A549 (cell line): ENCODE measurements around the gene ANKS1B. TPM values are rescaled to one million over a fixed set of nuclear protein-coding genes. Genes with fewer than 3 reads are reported as not detected.

Source experiments
- ATAC-seq, 2 experiments: fragments of 200-7000 bp in 1 of 2; fragments of >200 bp in 1 of 2; cut with Nextera tagmentation in 1 of 2; cut with Tn5 transposase in 1 of 2; 3 replicates each; pipeline versions ENCODE4 v1.8.0 to v1.9.1; 2018 to 2020; ENCODE audit warnings: mild to moderate bottlenecking in 1 of 2, moderate library complexity in 1 of 2
- CTCF ChIA-PET: fragments of 300-600 bp; sonication (Branson Sonifier 250); formaldehyde crosslinking; extraction: SDS; loops from one replicate; lab custom pipeline; 2021; ENCODE audit warnings: antibody characterized with exemption, inconsistent platforms; lab: Yijun Ruan, JAX
- POLR2A ChIA-PET: fragments of 350-600 bp; formaldehyde crosslinking; extraction: SDS; loops from one replicate; lab custom pipeline; 2021; ENCODE audit warnings: antibody characterized with exemption, inconsistent platforms; lab: Yijun Ruan, JAX
- DNase-seq, 2 experiments: peaks; one replicate each; pipeline versions ENCODE4 v3.0.0 to v3.0.0-alpha.2; 2011 to 2016; ENCODE audit warnings: low read depth in 1 of 2, low spot score in 1 of 2
- FAIRE-seq: peaks from 2 replicates; lab custom pipeline; 2011; peaks lifted over from hg19 to GRCh38; lab: Jason Lieb, UNC
- H3K27ac ChIP-seq, 2 experiments: fragments of >200 bp; sonication (Bioruptor Twin); formaldehyde crosslinking; 3 replicates each; pipeline ENCODE4 v1.5.1; 2016 to 2017
- H3K4me1 ChIP-seq: fragments of >200 bp; sonication (Bioruptor Twin); formaldehyde crosslinking; 3 replicates; pipeline ENCODE4 v1.6.1; 2016
- H3K4me2 ChIP-seq: fragments of >200 bp; sonication (Bioruptor Twin); formaldehyde crosslinking; 3 replicates; pipeline ENCODE4 v1.6.1; 2016
- H3K4me3 ChIP-seq: fragments of >200 bp; sonication (Bioruptor Twin); formaldehyde crosslinking; 3 replicates; pipeline ENCODE4 v1.5.1; 2016
- H3K9me3 ChIP-seq: fragments of >200 bp; sonication (Bioruptor Twin); formaldehyde crosslinking; 3 replicates; pipeline ENCODE4 v1.6.1; 2016
- ATOH8 ChIP-seq: fragments of 250-450 bp; sonication (Bioruptor Pico); IDR thresholded peaks from 2 replicates; pipeline ENCODE4 v1.5.0; 2020; ENCODE audit warnings: low read depth, mild to moderate bottlenecking, moderate library complexity
- BHLHE40 ChIP-seq: IDR thresholded peaks from 2 replicates; pipeline ENCODE4 v1.6.1; 2012; ENCODE audit warnings: low read depth, low read length, inconsistent platforms
- CBX8 ChIP-seq: fragments of 200-600 bp; sonication (generic); IDR thresholded peaks from 2 replicates; pipeline ENCODE4 v1.6.1; 2016
- CEBPB ChIP-seq, 2 experiments: fragments of >200 bp in 1 of 2; sonication (Bioruptor Twin) in 1 of 2; formaldehyde crosslinking in 1 of 2; IDR thresholded peaks; 2 replicates each; pipeline ENCODE4 v1.6.1; 2012 to 2016
- CHD2 ChIP-seq: fragments of 150-350 bp; IDR thresholded peaks from 2 replicates; pipeline ENCODE4 v1.6.1; 2014; ENCODE audit warnings: low read length; ENCODE audit not compliant: partially characterized antibody
- CHD4 ChIP-seq: fragments of 200-600 bp; sonication (generic); IDR thresholded peaks from 2 replicates; pipeline ENCODE4 v1.6.1; 2016; ENCODE audit warnings: antibody characterized with exemption, mild to moderate bottlenecking, borderline replicate concordance
- EHMT2 ChIP-seq: fragments of 200-600 bp; sonication (generic); IDR thresholded peaks from 2 replicates; pipeline ENCODE4 v1.6.1; 2016; ENCODE audit warnings: antibody characterized with exemption, low read depth, mild to moderate bottlenecking, moderate library complexity
- ELK1 ChIP-seq: fragments of 150-350 bp; IDR thresholded peaks from 2 replicates; pipeline ENCODE4 v1.6.1; 2014; ENCODE audit warnings: low read depth, mild to moderate bottlenecking, low read length
- EP300 ChIP-seq, 2 experiments: fragments of >200 bp; sonication (Bioruptor Twin); formaldehyde crosslinking; IDR thresholded peaks; 2 replicates in 1 of 2; 3 replicates in 1 of 2; pipeline ENCODE4 v1.6.1; 2016 to 2017
- ESRRA ChIP-seq: fragments of 150-350 bp; IDR thresholded peaks from 2 replicates; pipeline ENCODE4 v1.6.1; 2014; ENCODE audit warnings: mild to moderate bottlenecking, low read length, borderline replicate concordance
- FOSL2 ChIP-seq, 2 experiments: fragments of 450-650 bp in 1 of 2; fragments of >200 bp in 1 of 2; sonication (Bioruptor Twin) in 1 of 2; formaldehyde crosslinking; IDR thresholded peaks; 2 replicates each; pipeline versions ENCODE4 v1.5.0 to v1.6.1; 2016 to 2020; ENCODE audit warnings: mild to moderate bottlenecking in 1 of 2, moderate library complexity in 1 of 2
- GATA3 ChIP-seq: IDR thresholded peaks from 2 replicates; pipeline ENCODE4 v1.6.1; 2012; ENCODE audit warnings: borderline replicate concordance
- HDAC2 ChIP-seq: fragments of 200-600 bp; sonication (generic); IDR thresholded peaks from 2 replicates; pipeline ENCODE4 v1.6.1; 2016
- HEYL ChIP-seq: fragments of 250-450 bp; sonication (Bioruptor Pico); IDR thresholded peaks from 2 replicates; pipeline ENCODE4 v1.8.0; 2021; ENCODE audit warnings: mild to moderate bottlenecking, moderate library complexity
- HOXB5 ChIP-seq: fragments of 250-450 bp; sonication (Bioruptor Pico); IDR thresholded peaks from 2 replicates; pipeline ENCODE4 v1.5.0; 2020; ENCODE audit warnings: mild to moderate bottlenecking, moderate library complexity
- PHF8 ChIP-seq: fragments of 200-600 bp; sonication (generic); IDR thresholded peaks from 2 replicates; pipeline ENCODE4 v1.6.1; 2016; ENCODE audit warnings: low read depth, mild to moderate bottlenecking, antibody characterized with exemption, moderate library complexity, borderline replicate concordance
- RCOR1 ChIP-seq: fragments of 150-350 bp; IDR thresholded peaks from 2 replicates; pipeline ENCODE4 v1.6.1; 2014; ENCODE audit warnings: antibody characterized with exemption, low read length, low read depth
- RNF2 ChIP-seq: fragments of 200-600 bp; sonication (generic); IDR thresholded peaks from 2 replicates; pipeline ENCODE4 v1.6.1; 2016; ENCODE audit warnings: low read depth, mild to moderate bottlenecking, antibody characterized with exemption, moderate library complexity, borderline replicate concordance
- SMC3 ChIP-seq: fragments of >200 bp; sonication (Bioruptor Twin); formaldehyde crosslinking; IDR thresholded peaks from 3 replicates; pipeline ENCODE4 v1.6.1; 2018; ENCODE audit warnings: inconsistent platforms
- SREBF2 ChIP-seq: fragments of 450-650 bp; IDR thresholded peaks from 2 replicates; pipeline ENCODE4 v1.6.1; 2014; ENCODE audit warnings: mild to moderate bottlenecking, moderate library complexity
- TFCP2L1 ChIP-seq: fragments of 250-450 bp; sonication (Bioruptor Pico); IDR thresholded peaks from 2 replicates; pipeline ENCODE4 v1.5.0; 2021; ENCODE audit warnings: mild to moderate bottlenecking
- USF2 ChIP-seq: fragments of 450-650 bp; IDR thresholded peaks from 2 replicates; pipeline ENCODE4 v1.6.1; 2014; ENCODE audit warnings: antibody characterized with exemption
- ZC3H11A ChIP-seq: fragments of 450-650 bp; IDR thresholded peaks from 2 replicates; pipeline ENCODE4 v1.6.1; 2014; ENCODE audit warnings: antibody characterized with exemption, mild to moderate bottlenecking
- ZNF302 ChIP-seq: fragments of 250-450 bp; sonication (Bioruptor Pico); IDR thresholded peaks from 2 replicates; pipeline ENCODE4 v1.9.0; 2021; ENCODE audit warnings: inconsistent platforms, mild to moderate bottlenecking, moderate library complexity
- ZSCAN20 ChIP-seq: fragments of 250-450 bp; sonication (Bioruptor Pico); IDR thresholded peaks from 2 replicates; pipeline ENCODE4 v1.8.0; 2022; ENCODE audit warnings: mild to moderate bottlenecking, moderate library complexity
- WGBS: methylation state at CpG from one replicate; pipeline ENCODE4 v1.1.6; 2017; ENCODE audit errors: missing lambda C conversion rate; 5-methylcytosine and 5-hydroxymethylcytosine counted together
- polyA plus RNA-seq, 4 experiments: library from polyadenylated mRNA; depleted of rRNA in 3 of 4; stranded (reverse); fragments of >200 nt; fragmentation: RNase III in 1 of 4; extraction: RNeasy Plus Mini Kit Qiagen cat#74134 plus additional on column Dnase treatment in 1 of 4; gene quantifications; 2 replicates in 3 of 4; 3 replicates in 1 of 4; pipeline ENCODE4 v1.2.3, GENCODE V29; 2011 to 2017
- TF ChIP-seq, protein P1 (sequence below): IDR thresholded peaks from 2 replicates; pipeline ENCODE4 v1.6.1; 2012; ENCODE audit warnings: low read depth, borderline replicate concordance

The ANKS1B gene
- polyA plus RNA-seq, 2 of the 4 experiments (the other 2 are of a cell fraction), result 1.5 to 2.2 TPM

DNA sequence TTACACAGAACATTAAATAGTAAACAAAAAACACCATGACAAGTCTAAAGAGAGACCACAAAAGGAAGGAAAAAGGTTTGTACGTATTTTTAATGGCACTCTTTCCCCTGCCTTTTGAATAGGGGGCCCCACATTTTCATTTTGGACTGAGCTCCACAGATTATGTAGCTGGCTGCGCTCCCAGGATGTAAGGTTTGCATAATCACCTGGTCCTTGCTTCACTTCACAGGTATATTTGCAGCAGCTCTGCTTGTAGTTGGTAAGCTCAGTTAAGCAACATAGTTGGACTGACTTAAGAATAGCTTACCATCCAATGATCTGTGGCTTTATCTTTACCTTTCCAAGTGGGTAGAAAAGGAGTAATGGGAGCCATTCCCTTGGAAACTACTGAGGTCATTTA, 885.0 kb downstream of the ANKS1B start:
- POLR2A ChIA-PET, result no interaction called here
- WGBS, result 1% methylated on average over 2 of the region's 2 CpGs
- Histone ChIP-seq H3K4me3 (no peak overlapping the region), H3K4me2 (no peak overlapping the region), H3K4me1 (no peaks in the 10 kb centered on the region), H3K27ac (no peak overlapping the region), H3K9me3 (no peaks in the 10 kb centered on the region)
- FAIRE-seq, result no peak
- CTCF ChIA-PET, result interaction anchor here (1.2 kb wide), 1 partner anchor 8 kb away, joined by 3 read pairs; no protein-coding TSS in a partner anchor
- DNase-seq, result no peak
- no peak for ATAC-seq
- TF ChIP-seq CBX8, result no peak
- no peak for TF ChIP-seq CEBPB (IDR thresholded peaks at IDR 0.05)
- no peak for TF ChIP-seq ZSCAN20
- no peak for TF ChIP-seq FOSL2 (IDR thresholded peaks at IDR 0.05)
- TF ChIP-seq FOSL2 (CRISPR knock-in tag; IDR thresholded peaks at IDR 0.05), result no peak
- no peak for TF ChIP-seq TFCP2L1 (CRISPR knock-in tag)
- TF ChIP-seq USF2, result no peak

DNA sequence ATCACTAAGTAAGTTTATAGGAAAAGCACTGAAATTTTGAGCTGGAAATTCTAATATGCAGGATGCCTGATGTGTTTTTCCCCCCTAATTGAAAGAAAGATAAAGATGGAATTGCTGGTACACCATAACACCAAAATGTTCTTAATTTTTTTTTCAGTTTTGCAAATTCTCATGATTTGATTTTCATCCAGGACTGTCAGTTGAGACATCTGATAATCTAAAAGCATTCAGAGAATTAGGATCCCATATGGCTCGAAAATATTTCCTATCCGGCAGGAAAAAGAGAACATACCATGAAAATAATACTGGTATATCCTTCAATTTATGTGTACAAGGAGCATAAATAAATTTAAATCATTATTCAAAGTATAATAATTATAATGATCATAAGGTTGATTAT, 887.6 kb downstream of the ANKS1B start:
- no peak for TF ChIP-seq ZNF302 (CRISPR knock-in tag)
- ATAC-seq (no peak), FAIRE-seq (no peak), DNase-seq (no peak)
- Histone ChIP-seq H3K4me3 (no peak overlapping the region), H3K27ac (no peak overlapping the region), H3K9me3 (no peaks in the 10 kb centered on the region), H3K4me1 (no peaks in the 10 kb centered on the region), H3K4me2 (no peak overlapping the region)
- WGBS, result 43% methylated on average over 2 of the region's 2 CpGs
- ChIA-PET CTCF (no interaction called here), POLR2A (no interaction called here)

GRCh38 chr12:99093166-99093565, 891.6 kb downstream of the ANKS1B start:
- ATAC-seq (no peak), DNase-seq (no peak)

GRCh38 chr12:99092100-99092851, 892.5 kb downstream of the ANKS1B start:
- no peaks in the 10 kb centered on the region for H3K9me3 ChIP-seq
- FAIRE-seq (no peak), DNase-seq (no peak), ATAC-seq (no peak)
- TF ChIP-seq ELK1, result no peak
- no peak for TF ChIP-seq ZC3H11A
- no peak for TF ChIP-seq HOXB5 (CRISPR knock-in tag)
- no peak for TF ChIP-seq TFCP2L1 (CRISPR knock-in tag)
- no peak for TF ChIP-seq EHMT2
- TF ChIP-seq USF2, result no peak
- TF ChIP-seq SMC3, result no peak
- no peak for TF ChIP-seq PHF8
- TF ChIP-seq RCOR1, result no peak
- TF ChIP-seq RNF2, result no peak
- no peak for TF ChIP-seq ESRRA
- no peak for TF ChIP-seq BHLHE40
- TF ChIP-seq GATA3, result no peak
- TF ChIP-seq EP300 (IDR thresholded peaks at IDR 0.05), result no peak
- H3K4me3 ChIP-seq, result no peak overlapping the region
- no peaks in the 10 kb centered on the region for H3K4me1 ChIP-seq
- no peak overlapping the region for H3K27ac ChIP-seq
- 18% methylated on average over 9 of the region's 9 CpGs for WGBS
- CTCF ChIA-PET, result interaction anchor here (1.5 kb wide), 1 partner anchor 8 kb away, joined by 3 read pairs; no protein-coding TSS in a partner anchor
- POLR2A ChIA-PET, result no interaction called here
- no peak overlapping the region for H3K4me2 ChIP-seq

More at GRCh38 chr12:99093166-99093565, 891.6 kb downstream of the ANKS1B start:
- CTCF ChIA-PET, result no interaction called here
- no peak overlapping the region for H3K4me3 ChIP-seq
- POLR2A ChIA-PET, result no interaction called here
- WGBS, result 1% methylated on average over 3 of the region's 3 CpGs
- FAIRE-seq, result no peak
- TF ChIP-seq BHLHE40 (no peak), CHD4 (no peak), HEYL (CRISPR knock-in tag) (no peak), ZSCAN20 (no peak), HDAC2 (no peak), FOSL2 (IDR thresholded peaks at IDR 0.05) (no peak), FOSL2 (CRISPR knock-in tag; IDR thresholded peaks at IDR 0.05) (no peak), ATOH8 (no peak), CHD2 (no peak), CEBPB (IDR thresholded peaks at IDR 0.05) (no peak), ESRRA (no peak), SMC3 (no peak), SREBF2 (no peak), TFCP2L1 (CRISPR knock-in tag) (no peak)
- TF ChIP-seq, protein P1, sequence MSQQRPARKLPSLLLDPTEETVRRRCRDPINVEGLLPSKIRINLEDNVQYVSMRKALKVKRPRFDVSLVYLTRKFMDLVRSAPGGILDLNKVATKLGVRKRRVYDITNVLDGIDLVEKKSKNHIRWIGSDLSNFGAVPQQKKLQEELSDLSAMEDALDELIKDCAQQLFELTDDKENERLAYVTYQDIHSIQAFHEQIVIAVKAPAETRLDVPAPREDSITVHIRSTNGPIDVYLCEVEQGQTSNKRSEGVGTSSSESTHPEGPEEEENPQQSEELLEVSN, result no peak
- H3K4me1 ChIP-seq, result no peaks in the 10 kb centered on the region
- no peak overlapping the region for H3K27ac ChIP-seq
- no peak overlapping the region for H3K4me2 ChIP-seq
- H3K9me3 ChIP-seq, result no peaks in the 10 kb centered on the region
